H1 (cell line): Measurements from ENCODE around the gene INHBB.

ENCODE experiments used
- EP300 ChIP-seq, 2 experiments: IDR thresholded peaks; 1 replicate in 1 of 2; 2 replicates in 1 of 2; pipeline ENCODE4 v1.6.1; 2011 to 2012; ENCODE audit warnings: low read depth in 2 of 2, low read length in 2 of 2, mild to moderate bottlenecking in 2 of 2, borderline replicate concordance in 1 of 2, inconsistent platforms in 1 of 2, moderate library complexity in 1 of 2
- EZH2 ChIP-seq: fragments of 200-600 bp; sonication (generic); IDR thresholded peaks from 2 replicates; pipeline ENCODE4 v1.7.1; 2012; ENCODE audit warnings: low read depth, mild to moderate bottlenecking, moderate library complexity, low read length, inconsistent platforms; ENCODE audit not compliant: severe bottlenecking
- GABPA ChIP-seq: IDR thresholded peaks from 2 replicates; pipeline ENCODE4 v1.6.1; 2011; ENCODE audit warnings: mild to moderate bottlenecking, low read length, moderate library complexity, borderline replicate concordance; ENCODE audit not compliant: insufficient read depth
- JUN ChIP-seq: IDR thresholded peaks from 2 replicates; pipeline ENCODE4 v1.6.1; 2011; ENCODE audit warnings: low read depth, mild to moderate bottlenecking, improper control_type of control experiment, low read length
- NANOG ChIP-seq: IDR thresholded peaks from 2 replicates; pipeline ENCODE4 v1.6.1; 2011; ENCODE audit warnings: low read length, low read depth, mild to moderate bottlenecking, inconsistent platforms; ENCODE audit not compliant: insufficient read depth, poor library complexity, severe bottlenecking
- POLR2A ChIP-seq, 2 experiments: IDR thresholded peaks; 1 replicate in 1 of 2; 2 replicates in 1 of 2; pipeline ENCODE4 v1.6.1; 2011; ENCODE audit warnings: low read depth in 2 of 2, low read length in 2 of 2, mild to moderate bottlenecking in 2 of 2; ENCODE audit errors: control extremely low read depth in 1 of 2
- POLR2AphosphoS5 ChIP-seq: IDR thresholded peaks from 2 replicates; pipeline ENCODE4 v1.6.1; 2011; ENCODE audit warnings: low read depth, low read length
- RAD21 ChIP-seq, 2 experiments: IDR thresholded peaks in 1 of 2; conservative IDR thresholded peaks in 1 of 2; 2 replicates each; pipeline ENCODE4 v1.6.1; 2011; ENCODE audit warnings: low read depth in 2 of 2, low read length in 2 of 2, improper control_type of control experiment in 1 of 2, inconsistent platforms in 1 of 2, mild to moderate bottlenecking in 1 of 2, moderate library complexity in 1 of 2
- RXRA ChIP-seq: IDR thresholded peaks from 2 replicates; pipeline ENCODE4 v1.6.1; 2011; ENCODE audit warnings: low read depth, mild to moderate bottlenecking, low read length, moderate library complexity; ENCODE audit not compliant: insufficient read depth
- SUZ12 ChIP-seq: fragments of 200-600 bp; sonication (generic); IDR thresholded peaks from 2 replicates; pipeline ENCODE4 v1.6.1; 2012; ENCODE audit warnings: mild to moderate bottlenecking, inconsistent platforms, low read length, moderate library complexity, mixed read lengths
- TAF1 ChIP-seq: IDR thresholded peaks from 2 replicates; pipeline ENCODE4 v1.6.1; 2011; ENCODE audit warnings: mild to moderate bottlenecking, low read depth, low read length
- TF ChIP-seq, protein P1 (sequence below), 3 experiments: IDR thresholded peaks; 1 replicate in 2 of 3; 2 replicates in 1 of 3; pipeline versions ENCODE4 v1.5.1 to v1.6.1; 2011; ENCODE audit warnings: low read length in 3 of 3, mild to moderate bottlenecking in 3 of 3, inconsistent platforms in 2 of 3, low read depth in 1 of 3, moderate library complexity in 1 of 3; ENCODE audit not compliant: insufficient read depth in 1 of 3; ENCODE audit errors: control extremely low read depth in 1 of 3
- TF ChIP-seq, protein P2 (sequence below): IDR thresholded peaks from 2 replicates; pipeline ENCODE4 v1.6.1; 2011; ENCODE audit warnings: low read depth, mild to moderate bottlenecking, low read length; ENCODE audit not compliant: insufficient read depth
- TF ChIP-seq, protein P3 (sequence below): IDR thresholded peaks from 2 replicates; pipeline ENCODE4 v1.6.1; 2012; ENCODE audit warnings: low read length, inconsistent platforms

- TF ChIP-seq SUZ12 (no peak), EP300 (IDR thresholded peaks at IDR 0.05; ENCODE audit: borderline replicate concordance in 1 of 2, low read depth in 2 of 2, low read length in 2 of 2) (no peak), GABPA (no peak), POLR2A (IDR thresholded peaks at IDR 0.05; ENCODE audit: control extremely low read depth in 1 of 2, low read depth in 2 of 2, low read length in 2 of 2) (no peak), RXRA (no peak), RAD21 (IDR thresholded peaks at IDR 0.05 in 1 of 2, conservative IDR thresholded peaks at IDR 0.05 in 1 of 2; ENCODE audit: low read depth in 2 of 2, low read length in 2 of 2) (no peak), EZH2 (no peak), POLR2AphosphoS5 (no peak), NANOG (no peak), JUN (no peak), TAF1 (no peak)
- TF ChIP-seq, protein P1, sequence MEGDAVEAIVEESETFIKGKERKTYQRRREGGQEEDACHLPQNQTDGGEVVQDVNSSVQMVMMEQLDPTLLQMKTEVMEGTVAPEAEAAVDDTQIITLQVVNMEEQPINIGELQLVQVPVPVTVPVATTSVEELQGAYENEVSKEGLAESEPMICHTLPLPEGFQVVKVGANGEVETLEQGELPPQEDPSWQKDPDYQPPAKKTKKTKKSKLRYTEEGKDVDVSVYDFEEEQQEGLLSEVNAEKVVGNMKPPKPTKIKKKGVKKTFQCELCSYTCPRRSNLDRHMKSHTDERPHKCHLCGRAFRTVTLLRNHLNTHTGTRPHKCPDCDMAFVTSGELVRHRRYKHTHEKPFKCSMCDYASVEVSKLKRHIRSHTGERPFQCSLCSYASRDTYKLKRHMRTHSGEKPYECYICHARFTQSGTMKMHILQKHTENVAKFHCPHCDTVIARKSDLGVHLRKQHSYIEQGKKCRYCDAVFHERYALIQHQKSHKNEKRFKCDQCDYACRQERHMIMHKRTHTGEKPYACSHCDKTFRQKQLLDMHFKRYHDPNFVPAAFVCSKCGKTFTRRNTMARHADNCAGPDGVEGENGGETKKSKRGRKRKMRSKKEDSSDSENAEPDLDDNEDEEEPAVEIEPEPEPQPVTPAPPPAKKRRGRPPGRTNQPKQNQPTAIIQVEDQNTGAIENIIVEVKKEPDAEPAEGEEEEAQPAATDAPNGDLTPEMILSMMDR (IDR thresholded peaks at IDR 0.05; ENCODE audit: control extremely low read depth in 1 of 3, insufficient read depth in 1 of 3, low read depth in 1 of 3, low read length in 3 of 3), result no peak
- TF ChIP-seq, protein P2, sequence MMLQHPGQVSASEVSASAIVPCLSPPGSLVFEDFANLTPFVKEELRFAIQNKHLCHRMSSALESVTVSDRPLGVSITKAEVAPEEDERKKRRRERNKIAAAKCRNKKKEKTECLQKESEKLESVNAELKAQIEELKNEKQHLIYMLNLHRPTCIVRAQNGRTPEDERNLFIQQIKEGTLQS, result no peak
- TF ChIP-seq, protein P3, sequence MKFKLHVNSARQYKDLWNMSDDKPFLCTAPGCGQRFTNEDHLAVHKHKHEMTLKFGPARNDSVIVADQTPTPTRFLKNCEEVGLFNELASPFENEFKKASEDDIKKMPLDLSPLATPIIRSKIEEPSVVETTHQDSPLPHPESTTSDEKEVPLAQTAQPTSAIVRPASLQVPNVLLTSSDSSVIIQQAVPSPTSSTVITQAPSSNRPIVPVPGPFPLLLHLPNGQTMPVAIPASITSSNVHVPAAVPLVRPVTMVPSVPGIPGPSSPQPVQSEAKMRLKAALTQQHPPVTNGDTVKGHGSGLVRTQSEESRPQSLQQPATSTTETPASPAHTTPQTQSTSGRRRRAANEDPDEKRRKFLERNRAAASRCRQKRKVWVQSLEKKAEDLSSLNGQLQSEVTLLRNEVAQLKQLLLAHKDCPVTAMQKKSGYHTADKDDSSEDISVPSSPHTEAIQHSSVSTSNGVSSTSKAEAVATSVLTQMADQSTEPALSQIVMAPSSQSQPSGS, result no peak
These were observed 26.9 kb downstream of the INHBB start for GRCh38 chr2:120372816-120373215.
